CD14-positive monocyte (primary cell): ENCODE data around the gene PCBP3. TPM values are rescaled to one million over a fixed set of nuclear protein-coding genes. Genes with fewer than 3 reads are reported as not detected.
A peak's percentile ranks its signal among the peaks of the same experiment; 100 is the strongest.

Experiments used
- DNase-seq, 3 donors: peaks; one replicate each; pipeline ENCODE4 v3.0.0-alpha.2; 2011 to 2022
- H2AFZ ChIP-seq: 2 replicates; pipeline ENCODE4 v1.6.0; 2012; ENCODE audit warnings: mild to moderate bottlenecking, low read depth, low read length, inconsistent platforms; ENCODE audit not compliant: insufficient read depth, poor library complexity, severe bottlenecking
- H3K27ac ChIP-seq, 2 donors: 1 replicate in 1 of 2; 2 replicates in 1 of 2; pipeline ENCODE4 v1.5.1; 2012 to 2013; ENCODE audit warnings: low read length in 2 of 2, control low read depth in 1 of 2, inconsistent platforms in 1 of 2, low read depth in 1 of 2, mild to moderate bottlenecking in 1 of 2
- H3K27me3 ChIP-seq, 2 donors: one replicate each; pipeline versions ENCODE4 v1.6.0 to v1.6.1; 2011 to 2013; ENCODE audit warnings: low read length in 2 of 2; ENCODE audit not compliant: control insufficient read depth in 2 of 2, insufficient read depth in 2 of 2
- H3K36me3 ChIP-seq, 2 donors: replicated peaks in 1 of 2; 1 replicate in 1 of 2; 2 replicates in 1 of 2; pipeline versions ENCODE4 v1.5.1 to v1.6.1; 2012 to 2013; ENCODE audit warnings: low read length in 2 of 2, control low read depth in 1 of 2, inconsistent platforms in 1 of 2, mild to moderate bottlenecking in 1 of 2; ENCODE audit not compliant: insufficient read depth in 2 of 2, control insufficient read depth in 1 of 2
- H3K4me1 ChIP-seq, 2 donors: 1 replicate in 1 of 2; 2 replicates in 1 of 2; pipeline versions ENCODE4 v1.5.1 to v1.6.1; 2012 to 2013; ENCODE audit warnings: low read length in 2 of 2, control low read depth in 1 of 2, inconsistent platforms in 1 of 2, mild to moderate bottlenecking in 1 of 2, moderate library complexity in 1 of 2; ENCODE audit not compliant: insufficient read depth in 2 of 2, control insufficient read depth in 1 of 2
- H3K4me2 ChIP-seq: replicated peaks from 2 replicates; pipeline ENCODE3; 2012; ENCODE audit warnings: low read length, moderate library complexity, mild to moderate bottlenecking; ENCODE audit not compliant: poor library complexity, severe bottlenecking; ENCODE audit errors: extremely low read depth
- H3K4me3 ChIP-seq, 3 experiments: fragments of 200-600 bp in 1 of 3; sonication (generic) in 1 of 3; replicated peaks in 1 of 3; 1 replicate in 2 of 3; 2 replicates in 1 of 3; pipeline ENCODE4 v1.5.1; 2011 to 2013; ENCODE audit warnings: low read length in 3 of 3, mild to moderate bottlenecking in 3 of 3, control low read depth in 2 of 3, low read depth in 2 of 3, inconsistent platforms in 1 of 3, moderate library complexity in 1 of 3
- H3K79me2 ChIP-seq: 2 replicates; pipeline ENCODE4 v1.6.0; 2012; ENCODE audit warnings: mild to moderate bottlenecking, control low read depth, inconsistent platforms, low read length, moderate library complexity; ENCODE audit not compliant: insufficient read depth
- H3K9ac ChIP-seq: 2 replicates; pipeline ENCODE4 v1.6.0; 2017; ENCODE audit warnings: low read length, mild to moderate bottlenecking; ENCODE audit not compliant: insufficient read depth, poor library complexity, severe bottlenecking
- H3K9me3 ChIP-seq, 2 donors: replicated peaks in 1 of 2; 1 replicate in 1 of 2; 2 replicates in 1 of 2; pipeline versions ENCODE4 v1.5.1 to v1.6.1; 2012 to 2013; ENCODE audit warnings: low read length in 2 of 2, control low read depth in 1 of 2; ENCODE audit not compliant: control insufficient read depth in 1 of 2, insufficient read depth in 1 of 2
- H4K20me1 ChIP-seq: 2 replicates; pipeline ENCODE4 v1.6.0; 2012; ENCODE audit warnings: mild to moderate bottlenecking, low read length, control low read depth, moderate library complexity; ENCODE audit not compliant: insufficient read depth
- H3K27ac Mint-ChIP-seq, 7 donors: one replicate each; pipeline ENCODE4 v1.8.0; 2020; ENCODE audit warnings: mild to moderate bottlenecking in 7 of 7, mixed read lengths in 7 of 7, moderate library complexity in 6 of 7, inconsistent platforms in 2 of 7
- H3K27me3 Mint-ChIP-seq, 3 donors: one replicate each; pipeline ENCODE4 v1.8.0; 2021 to 2022; ENCODE audit warnings: low read depth in 3 of 3, mild to moderate bottlenecking in 3 of 3, mixed read lengths in 3 of 3, moderate library complexity in 3 of 3, inconsistent platforms in 1 of 3
- H3K36me3 Mint-ChIP-seq, 2 donors: one replicate each; pipeline ENCODE4 v1.8.0; 2020; ENCODE audit warnings: mixed read lengths in 2 of 2, inconsistent platforms in 1 of 2, mild to moderate bottlenecking in 1 of 2
- H3K4me1 Mint-ChIP-seq: one replicate; pipeline ENCODE4 v1.8.0; 2020; ENCODE audit warnings: mild to moderate bottlenecking, mixed read lengths
- H3K4me3 Mint-ChIP-seq, 2 donors: one replicate each; pipeline ENCODE4 v1.8.0; 2020; ENCODE audit warnings: mild to moderate bottlenecking in 2 of 2, mixed read lengths in 2 of 2, moderate library complexity in 1 of 2
- H3K9me3 Mint-ChIP-seq, 7 donors: one replicate each; pipeline ENCODE4 v1.8.0; 2020 to 2022; ENCODE audit warnings: mixed read lengths in 7 of 7, mild to moderate bottlenecking in 6 of 7, moderate library complexity in 6 of 7, inconsistent platforms in 2 of 7
- CTCF ChIP-seq: fragments of 200-600 bp; IDR thresholded peaks from one replicate; pipeline ENCODE4 v1.8.0; 2022; ENCODE audit warnings: antibody characterized with exemption, mild to moderate bottlenecking
- WGBS: methylation state at CpG from one replicate; pipeline ENCODE4 v1.1.5; 2013; ENCODE audit warnings: missing lambda C conversion rate; ENCODE audit not compliant: insufficient coverage; 5-methylcytosine and 5-hydroxymethylcytosine counted together
- intact Hi-C, 2 donors: fragments of 100-400 bp; cut with micrococcal nuclease; formaldehyde crosslinking; loops; one replicate each; pipeline versions ENCODE4 v1.15.0 to v1.15.1; 2023
- polyA plus RNA-seq, 3 donors: library from polyadenylated mRNA; depleted of rRNA in 1 of 3; unstranded in 2 of 3; stranded (reverse) in 1 of 3; fragments of 300-500 nt in 2 of 3; fragments of >200 nt in 1 of 3; fragmentation: Illumina TruSeq in 2 of 3; gene quantifications; 1 replicate in 2 of 3; 2 replicates in 1 of 3; pipeline ENCODE4 v1.2.3, GENCODE V29; 2012 to 2021

PCBP3 gene
- polyA plus RNA-seq, 3 donors = 0.34 to 0.49 TPM; not detected in 1

GRCh38 chr21:45892916-45893739 lies 249.6 kb downstream of the PCBP3 start:
- Histone ChIP-seq H3K27ac (peak overlapping the region in 1 of 2 donors; percentile 3), H4K20me1 (no peaks in the 10 kb centered on the region), H3K4me2 (no peak overlapping the region), H3K27me3 (no peaks in the 10 kb centered on the region), H3K79me2 (no peaks in the 10 kb centered on the region), H3K9me3 (no peaks in the 10 kb centered on the region), H2AFZ (peak overlapping the region; percentile 62), H3K4me3 (no peak overlapping the region), H3K4me1 (peaks cover 15% of the 10 kb centered on the region in 2 donors), H3K36me3 (no peaks in the 10 kb centered on the region), H3K9ac (no peak overlapping the region)
- no peaks in the 10 kb centered on the region for H3K9me3 Mint-ChIP-seq
- H3K4me1 Mint-ChIP-seq = peaks cover 24% of the 10 kb centered on the region
- no peak for DNase-seq
- H3K27ac Mint-ChIP-seq = peak overlapping the region in 4 of 7 donors; percentile 70 to 83 (median 78)
- WGBS = 91% methylated on average over 10 of the region's 11 CpGs
- intact Hi-C loops = no loop called here
- no peak overlapping the region for H3K4me3 Mint-ChIP-seq
- H3K27me3 Mint-ChIP-seq = peaks cover 0 to 7% (median 1%) of the 10 kb centered on the region in 3 donors
- no peaks in the 10 kb centered on the region for H3K36me3 Mint-ChIP-seq
- TF ChIP-seq CTCF = no peak

- Mint-ChIP-seq H3K9me3 (no peaks in the 10 kb centered on the region), H3K27ac (peak overlapping the region in 1 of 7 donors; percentile 26), H3K27me3 (peaks cover 0 to 9% (median 1%) of the 10 kb centered on the region in 3 donors), H3K4me1 (peaks cover 24% of the 10 kb centered on the region), H3K36me3 (no peaks in the 10 kb centered on the region), H3K4me3 (no peak overlapping the region)
- Histone ChIP-seq H3K79me2 (no peaks in the 10 kb centered on the region), H2AFZ (no peak overlapping the region), H3K9ac (no peak overlapping the region), H3K9me3 (no peaks in the 10 kb centered on the region), H3K27me3 (no peaks in the 10 kb centered on the region), H3K36me3 (no peaks in the 10 kb centered on the region), H3K4me3 (no peak overlapping the region), H4K20me1 (no peaks in the 10 kb centered on the region), H3K4me1 (peaks cover 15% of the 10 kb centered on the region in 2 donors), H3K4me2 (no peak overlapping the region), H3K27ac (no peak overlapping the region)
- TF ChIP-seq CTCF = no peak
- WGBS = 97% methylated on average over 16 of the region's 16 CpGs
- no peak for DNase-seq
- intact Hi-C loops = no loop called here
Measured at GRCh38 chr21:45893740-45894449, 250.4 kb downstream of the PCBP3 start.
